ENCODE measurements around the gene UBASH3B. TPM values are rescaled to one million over a fixed set of nuclear protein-coding genes. Genes with fewer than 3 reads are reported as not detected.
A peak's percentile ranks its signal among the peaks of the same experiment; 100 is the strongest.

The UBASH3B gene
- total RNA-seq, 1 experiment from 2014 or later: 81.9 TPM

- CTCF ChIA-PET: no interaction called here
- Histone ChIP-seq H3K36me3 (ENCODE audit: low read depth) (peaks cover 35% of the 10 kb centered on the region; the same call in 1 of the 2 replicates), H2AFZ (no peak overlapping the region), H3K4me1 (replicated peaks; ENCODE audit: insufficient read depth) (peaks cover 28% of the 10 kb centered on the region), H3K27me3 (ENCODE audit: insufficient read depth, low read depth) (no peaks in the 10 kb centered on the region), H3K9me2 (ENCODE audit: insufficient read depth) (no peaks in the 10 kb centered on the region), H3K4me2 (no peak overlapping the region), H3F3A (ENCODE audit: insufficient read depth, low read depth) (peaks cover 48% of the 10 kb centered on the region), H3K9me3 (ENCODE audit: insufficient read depth, low read depth) (no peaks in the 10 kb centered on the region), H4K20me1 (ENCODE audit: insufficient read depth) (no peaks in the 10 kb centered on the region), H3K4me3 (no peak overlapping the region), H3K79me2 (ENCODE audit: low read depth) (no peaks in the 10 kb centered on the region), H3K27ac (0 out of 2 replicates have a peak overlapping the region, but pooled peaks have one; percentile 7)
- intact Hi-C loops (cut with micrococcal nuclease; ENCODE audit: unreplicated experiment): no loop called here
- peak in 1 of 2 experiments; percentile 49 for DNase-seq
- BruUV-seq (replicated peaks): no TSS peak
- TF ChIP-seq EZH2 (IDR thresholded peaks at IDR 0.05; ENCODE audit: low read depth) (no peak), CTCF (conservative IDR thresholded peaks at IDR 0.05) (no peak)
- POLR2A ChIA-PET (ENCODE audit: unreplicated experiment): no interaction called here
Observed at GRCh38 chr11:122811721-122812120, 156.2 kb downstream of the UBASH3B start.

GRCh38 chr11:122812638-122813037 lies 157.1 kb downstream of the UBASH3B start:
- Histone ChIP-seq H4K20me1 (ENCODE audit: insufficient read depth) (no peaks in the 10 kb centered on the region), H3K36me3 (ENCODE audit: low read depth) (peaks cover 31% of the 10 kb centered on the region; the same call in 1 of the 2 replicates), H3K79me2 (ENCODE audit: low read depth) (no peaks in the 10 kb centered on the region), H3K9me3 (ENCODE audit: insufficient read depth, low read depth) (no peaks in the 10 kb centered on the region), H3K4me2 (no peak overlapping the region), H3K4me1 (replicated peaks; ENCODE audit: insufficient read depth) (peaks cover 35% of the 10 kb centered on the region), H3K9me2 (ENCODE audit: insufficient read depth) (no peaks in the 10 kb centered on the region), H3K27me3 (ENCODE audit: insufficient read depth, low read depth) (no peaks in the 10 kb centered on the region), H3K4me3 (no peak overlapping the region), H2AFZ (no peak overlapping the region), H3K27ac (0 out of 2 replicates have a peak overlapping the region, but pooled peaks have one; percentile 7), H3F3A (ENCODE audit: insufficient read depth, low read depth) (peaks cover 55% of the 10 kb centered on the region)
- BruUV-seq (replicated peaks): no TSS peak
- CTCF ChIA-PET: no interaction called here
- POLR2A ChIA-PET (ENCODE audit: unreplicated experiment): no interaction called here
- intact Hi-C loops (cut with micrococcal nuclease; ENCODE audit: unreplicated experiment): no loop called here
- TF ChIP-seq CTCF (conservative IDR thresholded peaks at IDR 0.05) (no peak), EZH2 (IDR thresholded peaks at IDR 0.05; ENCODE audit: low read depth) (no peak)
- no peak for DNase-seq

GRCh38 chr11:122813176-122813893 lies 157.8 kb downstream of the UBASH3B start:
- no peaks in the 10 kb centered on the region for H3K79me2 ChIP-seq (ENCODE audit: low read depth)
- H3K4me2 ChIP-seq: no peak overlapping the region
- no peaks in the 10 kb centered on the region for H3K27me3 ChIP-seq (ENCODE audit: insufficient read depth, low read depth)
- peaks cover 25% of the 10 kb centered on the region; the same call in 1 of the 2 replicates for H3K36me3 ChIP-seq (ENCODE audit: low read depth)
- no peaks in the 10 kb centered on the region for H3K9me3 ChIP-seq (ENCODE audit: insufficient read depth, low read depth)
- peak overlapping the region; percentile 97; the same call in 1 of the 2 replicates for H3K27ac ChIP-seq
- no peak for DNase-seq
- ChIA-PET POLR2A (ENCODE audit: unreplicated experiment) (no interaction called here), CTCF (interaction anchor here (1.2 kb wide), 1 partner anchor 41 kb away, joined by 3 read pairs; no protein-coding TSS in a partner anchor)
- H3K4me3 ChIP-seq: no peak overlapping the region
- H3K9me2 ChIP-seq (ENCODE audit: insufficient read depth): 0 out of 2 replicates have a peak, but pooled peaks cover 3% of the 10 kb centered on the region
- peaks cover 57% of the 10 kb centered on the region for H3F3A ChIP-seq (ENCODE audit: insufficient read depth, low read depth)
- H2AFZ ChIP-seq: no peak overlapping the region
- TF ChIP-seq CTCF (conservative IDR thresholded peaks at IDR 0.05) (no peak), EZH2 (IDR thresholded peaks at IDR 0.05; ENCODE audit: low read depth) (no peak)
- no peaks in the 10 kb centered on the region for H4K20me1 ChIP-seq (ENCODE audit: insufficient read depth)
- intact Hi-C loops (cut with micrococcal nuclease; ENCODE audit: unreplicated experiment): no loop called here
- H3K4me1 ChIP-seq (replicated peaks; ENCODE audit: insufficient read depth): peaks cover 38% of the 10 kb centered on the region
- no TSS peak for BruUV-seq (replicated peaks)

Measured in PC-9 (cell line).